HG03521 (cell line): ENCODE data around the gene SERP2.

Source experiments
- ATAC-seq: cut with Tn5 transposase; IDR thresholded peaks from one replicate; pipeline ENCODE4 v1.9.1; 2021; ENCODE audit warnings: mild to moderate bottlenecking, moderate library complexity; ENCODE audit not compliant: unreplicated experiment

Gene SERP2

GRCh38 chr13:44409595-44409994 lies 36.0 kb downstream of the SERP2 start:
- no peak for ATAC-seq

GRCh38 chr13:44410328-44410859 lies 36.8 kb downstream of the SERP2 start:
- no peak for ATAC-seq

GRCh38 chr13:44411841-44412240 lies 38.2 kb downstream of the SERP2 start:
- ATAC-seq = no peak

- no peak for ATAC-seq
Measured at GRCh38 chr13:44412346-44412935, 38.8 kb downstream of the SERP2 start.

GRCh38 chr13:44413095-44413494 lies 39.5 kb downstream of the SERP2 start:
- ATAC-seq = no peak

GRCh38 chr13:44414716-44415115 lies 41.1 kb downstream of the SERP2 start:
- no peak for ATAC-seq

- ATAC-seq = no peak
Measured at GRCh38 chr13:44415815-44416214, 42.2 kb downstream of the SERP2 start.

- no peak for ATAC-seq
Measured at GRCh38 chr13:44416301-44416700, 42.7 kb downstream of the SERP2 start.

- ATAC-seq = no peak
Measured at GRCh38 chr13:44416744-44417143, 43.1 kb downstream of the SERP2 start.

GRCh38 chr13:44417446-44417845 lies 43.8 kb downstream of the SERP2 start:
- no peak for ATAC-seq

GRCh38 chr13:44417876-44418275 lies 44.3 kb downstream of the SERP2 start:
- no peak for ATAC-seq

- no peak for ATAC-seq
Measured at GRCh38 chr13:44420376-44421220, 47.0 kb downstream of the SERP2 start.

- no peak for ATAC-seq
Measured at GRCh38 chr13:44421853-44422525, 48.4 kb downstream of the SERP2 start.

- ATAC-seq = no peak
Measured at GRCh38 chr13:44422755-44423643, 49.4 kb downstream of the SERP2 start.

- ATAC-seq = no peak
Measured at GRCh38 chr13:44423824-44424223, 50.2 kb downstream of the SERP2 start.

- ATAC-seq = no peak
Measured at GRCh38 chr13:44425041-44425814, 51.6 kb downstream of the SERP2 start.

- no peak for ATAC-seq
Measured at GRCh38 chr13:44425815-44426078, 52.1 kb downstream of the SERP2 start.

GRCh38 chr13:44426461-44426860 lies 52.8 kb downstream of the SERP2 start:
- ATAC-seq = no peak

GRCh38 chr13:44429311-44429710 lies 55.7 kb downstream of the SERP2 start:
- ATAC-seq = no peak

- no peak for ATAC-seq
Measured at GRCh38 chr13:44431150-44431549, 57.5 kb downstream of the SERP2 start.
